ENCODE results near the gene HOXD3. TPM values are rescaled to one million over a fixed set of nuclear protein-coding genes. Genes with fewer than 3 reads are reported as not detected.

Gene HOXD3
- not detected in 2 replicates for total RNA-seq (2021)
- long read RNA-seq = 0 reads

- Histone ChIP-seq H2AFZ (ENCODE audit: low read length) (no peak within 1 kb of the TSS), H3K18ac (ENCODE audit: insufficient read length, low read depth, low read length) (no peak within 1 kb of the TSS), H3K23ac (ENCODE audit: insufficient read length, low read depth, low read length) (no peak within 1 kb of the TSS), H3K4me2 (ENCODE audit: insufficient read depth, insufficient read length, low read length) (no peak within 1 kb of the TSS), H4K91ac (ENCODE audit: insufficient read length, low read depth, low read length) (no peak within 1 kb of the TSS), H4K20me1 (ENCODE audit: control insufficient read depth, insufficient read depth, insufficient read length) (peaks cover 2% of the 10 kb centered on the region), H2BK20ac (ENCODE audit: low read depth, low read length, poor library complexity, severe bottlenecking) (no peak within 1 kb of the TSS), H3K79me2 (ENCODE audit: insufficient read depth, low read length) (no peaks in the 10 kb centered on the region), H2AK5ac (ENCODE audit: insufficient read length, low read length) (no peak within 1 kb of the TSS), H3T11ph (ENCODE audit: low read length) (no peak within 1 kb of the TSS), H2BK15ac (ENCODE audit: low read depth, low read length) (no peak within 1 kb of the TSS), H3K9ac (ENCODE audit: extremely low read depth, insufficient read length, low read length) (no peak within 1 kb of the TSS), H3K27ac (ENCODE audit: insufficient read length, low read depth, low read length) (no peak within 1 kb of the TSS), H3K56ac (ENCODE audit: insufficient read length, low read depth, low read length) (no peak within 1 kb of the TSS), H3K79me1 (ENCODE audit: insufficient read depth, low read depth, low read length, poor library complexity, severe bottlenecking) (no peaks in the 10 kb centered on the region), H3K4me1 (ENCODE audit: insufficient read depth, low read length) (no peaks in the 10 kb centered on the region; the same call in 1 of the 2 replicates), H2BK5ac (ENCODE audit: insufficient read length, low read length) (no peak within 1 kb of the TSS), H3K14ac (ENCODE audit: insufficient read depth, low read length) (no peak within 1 kb of the TSS), H3K4ac (ENCODE audit: low read depth, low read length) (no peak within 1 kb of the TSS), H3K23me2 (ENCODE audit: insufficient read length, low read depth, low read length, poor library complexity, severe bottlenecking) (no peaks in the 10 kb centered on the region), H4K5ac (ENCODE audit: insufficient read length, low read depth, low read length) (no peak within 1 kb of the TSS), H2BK12ac (ENCODE audit: insufficient read length, low read depth, low read length) (no peak within 1 kb of the TSS), H3K27me3 (ENCODE audit: insufficient read depth, low read length) (peaks cover 100% of the 10 kb centered on the region), H2BK120ac (ENCODE audit: low read depth, low read length, poor library complexity, severe bottlenecking) (no peak within 1 kb of the TSS), H3K9me3 (ENCODE audit: control insufficient read depth, low read depth, low read length) (no peaks in the 10 kb centered on the region), H4K8ac (replicated peaks; ENCODE audit: insufficient read length, low read depth, low read length) (no peak within 1 kb of the TSS)
- Mint-ChIP-seq H3K4me3 (peak within 1 kb of the TSS in 1 of 2 experiments; percentile 8; a peak in 2 of 5 replicates), H3K27ac (no peak within 1 kb of the TSS), H3K4me1 (peaks cover 6 to 28% of the 10 kb centered on the region in 2 experiments; a peak in 3 of 4 replicates), H3K36me3 (ENCODE audit: insufficient read depth in 1 of 3, low read depth in 3 of 3) (no peaks in the 10 kb centered on the region; a peak in 1 of 7 replicates), H3K27me3 (ENCODE audit: low read depth) (peaks cover 100% of the 10 kb centered on the region), H3K9me3 (peaks cover 0 to 5% of the 10 kb centered on the region in 2 experiments; a peak in 3 of 5 replicates)
- no CpG with 5 or more reads among the region's 48 CpGs for WGBS (ENCODE audit: extremely low coverage, insufficient read length, low lambda C conversion rate)
- DNase-seq = no peak
- no peak for TF ChIP-seq CTCF (conservative IDR thresholded peaks at IDR 0.05)
Measured at GRCh38 chr2:176156807-176157498, at the start of gene HOXD3. Gene HOXD3, plus strand, starts transcription at chr2:176157307. Its CDS starts 11,808 bp downstream, at chr2:176169115.

Data from H9 (cell line).